ENCODE data around the gene VSTM4. TPM values are rescaled to one million over a fixed set of nuclear protein-coding genes. Genes with fewer than 3 reads are reported as not detected.

Gene VSTM4
- polyA plus RNA-seq, 1 donor (not counting 4 experiments of a cell fraction or from before 2014, with no cell fraction given): not detected

- dilution Hi-C loops (cut with MboI; ENCODE audit: extremely low pct_ligation_motif_present, low sequenced_read_pairs): no loop called here
- H4K20me1 ChIP-seq (ENCODE audit: control insufficient read depth, extremely low read depth, insufficient read depth, low read length): no peaks in the 10 kb centered on the region
- no peaks in the 10 kb centered on the region for H3K79me2 ChIP-seq (ENCODE audit: control insufficient read depth, insufficient read depth, low read length)
- H3K27ac ChIP-seq (ENCODE audit: control insufficient read depth, insufficient read depth, low read length): no peak overlapping the region
- FAIRE-seq (no peak), DNase-seq (ENCODE audit: low read depth, low spot score) (no peak)
- H3K4me2 ChIP-seq (ENCODE audit: control insufficient read depth, extremely low read depth, insufficient read depth, low read depth, low read length): no peak overlapping the region
- TF ChIP-seq EZH2 (IDR thresholded peaks at IDR 0.05; ENCODE audit: low read length): no peak
- TF ChIP-seq CTCF (optimal IDR thresholded peaks at IDR 0.05 in 1 of 3, IDR thresholded peaks at IDR 0.05 in 1 of 3, conservative IDR thresholded peaks at IDR 0.05 in 1 of 3; ENCODE audit: extremely low read depth in 1 of 3, insufficient read depth in 2 of 3, low read length in 3 of 3): no peak
- H3K4me3 ChIP-seq (ENCODE audit: control insufficient read depth in 2 of 3, extremely low read depth in 1 of 3, insufficient read depth in 2 of 3, low read depth in 1 of 3, low read length in 3 of 3): no peak overlapping the region
- no peaks in the 10 kb centered on the region for H3K4me1 ChIP-seq (ENCODE audit: control insufficient read depth, extremely low read depth, insufficient read depth, low read length)
- peaks cover 5% of the 10 kb centered on the region for H3K27me3 ChIP-seq (ENCODE audit: control insufficient read depth, extremely low read depth, insufficient read depth, low read length)
- no peak overlapping the region for H3K9ac ChIP-seq (ENCODE audit: control insufficient read depth, extremely low read depth, insufficient read depth, low read length)
- no peaks in the 10 kb centered on the region for H3K36me3 ChIP-seq (ENCODE audit: control insufficient read depth in 2 of 2, extremely low read depth in 1 of 2, insufficient read depth in 2 of 2, low read length in 2 of 2)
- no peaks in the 10 kb centered on the region for H3K9me1 ChIP-seq (ENCODE audit: control insufficient read depth, extremely low read depth, insufficient read depth, low read length)
- H3K9me3 ChIP-seq (ENCODE audit: control insufficient read depth, low read depth, low read length): no peaks in the 10 kb centered on the region
- H2AFZ ChIP-seq (ENCODE audit: control insufficient read depth, low read length): no peak overlapping the region
Observed at GRCh38 chr10:49078433-49078832, 36.9 kb downstream of the VSTM4 start.

- dilution Hi-C loops (cut with MboI; ENCODE audit: extremely low pct_ligation_motif_present, low sequenced_read_pairs): no loop called here
- H3K9me1 ChIP-seq (ENCODE audit: control insufficient read depth, extremely low read depth, insufficient read depth, low read length): no peaks in the 10 kb centered on the region
- TF ChIP-seq EZH2 (IDR thresholded peaks at IDR 0.05; ENCODE audit: low read length): no peak
- no peak for TF ChIP-seq CTCF (optimal IDR thresholded peaks at IDR 0.05 in 1 of 3, IDR thresholded peaks at IDR 0.05 in 1 of 3, conservative IDR thresholded peaks at IDR 0.05 in 1 of 3; ENCODE audit: extremely low read depth in 1 of 3, insufficient read depth in 2 of 3, low read length in 3 of 3)
- no peak overlapping the region for H3K27ac ChIP-seq (ENCODE audit: control insufficient read depth, insufficient read depth, low read length)
- peaks cover 5% of the 10 kb centered on the region for H3K4me1 ChIP-seq (ENCODE audit: control insufficient read depth, extremely low read depth, insufficient read depth, low read length)
- no peak overlapping the region for H3K4me3 ChIP-seq (ENCODE audit: control insufficient read depth in 2 of 3, extremely low read depth in 1 of 3, insufficient read depth in 2 of 3, low read depth in 1 of 3, low read length in 3 of 3)
- H3K36me3 ChIP-seq (ENCODE audit: control insufficient read depth in 2 of 2, extremely low read depth in 1 of 2, insufficient read depth in 2 of 2, low read length in 2 of 2): no peaks in the 10 kb centered on the region
- peaks cover 5% of the 10 kb centered on the region for H3K27me3 ChIP-seq (ENCODE audit: control insufficient read depth, extremely low read depth, insufficient read depth, low read length)
- no peaks in the 10 kb centered on the region for H3K79me2 ChIP-seq (ENCODE audit: control insufficient read depth, insufficient read depth, low read length)
- FAIRE-seq (no peak), DNase-seq (ENCODE audit: low read depth, low spot score) (no peak)
- no peaks in the 10 kb centered on the region for H4K20me1 ChIP-seq (ENCODE audit: control insufficient read depth, extremely low read depth, insufficient read depth, low read length)
- no peak overlapping the region for H2AFZ ChIP-seq (ENCODE audit: control insufficient read depth, low read length)
- no peak overlapping the region for H3K4me2 ChIP-seq (ENCODE audit: control insufficient read depth, extremely low read depth, insufficient read depth, low read depth, low read length)
- H3K9ac ChIP-seq (ENCODE audit: control insufficient read depth, extremely low read depth, insufficient read depth, low read length): no peak overlapping the region
- no peaks in the 10 kb centered on the region for H3K9me3 ChIP-seq (ENCODE audit: control insufficient read depth, low read depth, low read length)
Observed at GRCh38 chr10:49076741-49077521, 38.4 kb downstream of the VSTM4 start.
